ENCODE results near the gene OSBPL10.

OSBPL10 gene

GRCh38 chr3:31955581-31955980, 25.5 kb downstream of the OSBPL10 start:
- DNase-seq, result no peak

GRCh38 chr3:31953636-31954035, 27.4 kb downstream of the OSBPL10 start:
- DNase-seq, result no peak

- DNase-seq, result no peak
Observed at GRCh38 chr3:31953091-31953490, 28.0 kb downstream of the OSBPL10 start.

GRCh38 chr3:31952205-31952604, 28.9 kb downstream of the OSBPL10 start:
- DNase-seq, result no peak

GRCh38 chr3:31948280-31948679, 32.8 kb downstream of the OSBPL10 start:
- no peak for DNase-seq

- DNase-seq, result no peak
Observed at GRCh38 chr3:31947671-31948091, 33.4 kb downstream of the OSBPL10 start.

- no peak for DNase-seq
Observed at GRCh38 chr3:31947162-31947561, 33.9 kb downstream of the OSBPL10 start.

- DNase-seq, result no peak
Observed at GRCh38 chr3:31946484-31947081, 34.5 kb downstream of the OSBPL10 start.

- DNase-seq, result no peak
Observed at GRCh38 chr3:31945738-31946052, 35.4 kb downstream of the OSBPL10 start.

GRCh38 chr3:31943041-31943440, 38.0 kb downstream of the OSBPL10 start:
- DNase-seq, result no peak

GRCh38 chr3:31942446-31942845, 38.6 kb downstream of the OSBPL10 start:
- no peak for DNase-seq

- no peak for DNase-seq
Observed at GRCh38 chr3:31937225-31937624, 43.8 kb downstream of the OSBPL10 start.

GRCh38 chr3:31936420-31937060, 44.5 kb downstream of the OSBPL10 start:
- no peak for DNase-seq

- DNase-seq, result no peak
Observed at GRCh38 chr3:31934866-31935265, 46.2 kb downstream of the OSBPL10 start.

- DNase-seq, result no peak
Observed at GRCh38 chr3:31934018-31934417, 47.0 kb downstream of the OSBPL10 start.

GRCh38 chr3:31932990-31933389, 48.1 kb downstream of the OSBPL10 start:
- DNase-seq, result no peak

GRCh38 chr3:31929826-31930502, 51.1 kb downstream of the OSBPL10 start:
- no peak for DNase-seq

GRCh38 chr3:31927811-31928210, 53.3 kb downstream of the OSBPL10 start:
- no peak for DNase-seq

GRCh38 chr3:31926543-31926942, 54.5 kb downstream of the OSBPL10 start:
- DNase-seq, result no peak

GRCh38 chr3:31925271-31925630, 55.8 kb downstream of the OSBPL10 start:
- no peak for DNase-seq

- DNase-seq, result no peak
Observed at GRCh38 chr3:31924610-31925270, 56.3 kb downstream of the OSBPL10 start.

GRCh38 chr3:31922962-31923361, 58.1 kb downstream of the OSBPL10 start:
- DNase-seq, result no peak

GRCh38 chr3:31921837-31922236, 59.2 kb downstream of the OSBPL10 start:
- DNase-seq, result no peak

GRCh38 chr3:31920310-31920709, 60.8 kb downstream of the OSBPL10 start:
- no peak for DNase-seq

Measured in stimulated activated CD4-positive, alpha-beta T cell treated with anti-CD3 and anti-CD28 coated beads, Interleukin-4, amount 100 ng/mL, for 4 hours (primary cell).